ENCODE measurements around the gene CHD9.

DNA sequence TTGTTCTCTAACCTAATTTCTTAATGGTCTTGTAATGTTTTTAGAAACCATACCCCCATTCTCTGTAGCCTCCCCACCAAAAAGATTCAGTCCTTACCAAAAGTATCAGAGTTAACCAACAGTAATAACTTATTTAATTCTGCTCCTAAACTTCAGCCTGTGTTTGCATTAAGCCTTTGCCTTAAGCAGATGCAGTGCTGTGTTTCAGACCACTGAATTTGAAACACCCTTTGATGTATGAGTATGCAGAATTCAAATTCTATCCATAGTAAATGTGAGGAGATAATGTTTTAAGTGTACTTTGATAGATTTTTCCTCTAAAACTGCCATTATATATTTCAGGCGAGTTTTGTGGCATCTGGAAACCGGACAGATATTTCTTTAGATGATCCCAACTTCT is 207.9 kb downstream of the CHD9 start:
- TF ChIP-seq EZH2phosphoT487 (IDR thresholded peaks at IDR 0.05) = no peak
- TF ChIP-seq, protein P1, sequence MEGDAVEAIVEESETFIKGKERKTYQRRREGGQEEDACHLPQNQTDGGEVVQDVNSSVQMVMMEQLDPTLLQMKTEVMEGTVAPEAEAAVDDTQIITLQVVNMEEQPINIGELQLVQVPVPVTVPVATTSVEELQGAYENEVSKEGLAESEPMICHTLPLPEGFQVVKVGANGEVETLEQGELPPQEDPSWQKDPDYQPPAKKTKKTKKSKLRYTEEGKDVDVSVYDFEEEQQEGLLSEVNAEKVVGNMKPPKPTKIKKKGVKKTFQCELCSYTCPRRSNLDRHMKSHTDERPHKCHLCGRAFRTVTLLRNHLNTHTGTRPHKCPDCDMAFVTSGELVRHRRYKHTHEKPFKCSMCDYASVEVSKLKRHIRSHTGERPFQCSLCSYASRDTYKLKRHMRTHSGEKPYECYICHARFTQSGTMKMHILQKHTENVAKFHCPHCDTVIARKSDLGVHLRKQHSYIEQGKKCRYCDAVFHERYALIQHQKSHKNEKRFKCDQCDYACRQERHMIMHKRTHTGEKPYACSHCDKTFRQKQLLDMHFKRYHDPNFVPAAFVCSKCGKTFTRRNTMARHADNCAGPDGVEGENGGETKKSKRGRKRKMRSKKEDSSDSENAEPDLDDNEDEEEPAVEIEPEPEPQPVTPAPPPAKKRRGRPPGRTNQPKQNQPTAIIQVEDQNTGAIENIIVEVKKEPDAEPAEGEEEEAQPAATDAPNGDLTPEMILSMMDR (IDR thresholded peaks at IDR 0.05) = no peak
